ENCODE results near the gene KCNH8.

- TF ChIP-seq SPI1 (IDR thresholded peaks at IDR 0.05; ENCODE audit: low read depth, low read length) (no peak), POLR2A (IDR thresholded peaks at IDR 0.05; ENCODE audit: low read depth, low read length) (no peak), POLR2AphosphoS5 (IDR thresholded peaks at IDR 0.05; ENCODE audit: low read depth, low read length) (no peak), TAF1 (IDR thresholded peaks at IDR 0.05; ENCODE audit: low read depth, low read length) (no peak), PAX5 (IDR thresholded peaks at IDR 0.05; ENCODE audit: insufficient read depth, low read length, severe bottlenecking) (no peak)
These were observed 190.5 kb downstream of the KCNH8 start for GRCh38 chr3:19338769-19339168.
